Neutrophil (primary cell): ENCODE results near the gene ZNF783.

ENCODE experiments used
- H3K27ac ChIP-seq: fragments of 200-600 bp; sonication (generic); 2 replicates; pipeline ENCODE4 v1.5.1; 2016; ENCODE audit warnings: mild to moderate bottlenecking, moderate library complexity
- H3K27me3 ChIP-seq: fragments of 200-600 bp; sonication (generic); 2 replicates; pipeline ENCODE4 v1.6.0; 2016; ENCODE audit warnings: mild to moderate bottlenecking
- H3K36me3 ChIP-seq: fragments of 200-600 bp; sonication (generic); 2 replicates; pipeline ENCODE4 v1.5.1; 2017
- H3K4me1 ChIP-seq, 2 experiments: fragments of 200-600 bp in 1 of 2; sonication (generic) in 1 of 2; 1 replicate in 1 of 2; 2 replicates in 1 of 2; pipeline versions ENCODE4 v1.5.1 to v1.6.1; 2013 to 2016; ENCODE audit warnings: low read depth in 1 of 2, low read length in 1 of 2, mild to moderate bottlenecking in 1 of 2, moderate library complexity in 1 of 2; ENCODE audit not compliant: control insufficient read depth in 1 of 2, insufficient read depth in 1 of 2
- H3K4me3 ChIP-seq, 2 experiments: fragments of 200-600 bp in 1 of 2; sonication (generic) in 1 of 2; 1 replicate in 1 of 2; 2 replicates in 1 of 2; pipeline ENCODE4 v1.5.1; 2013 to 2016; ENCODE audit warnings: low read depth in 1 of 2, low read length in 1 of 2, mild to moderate bottlenecking in 1 of 2, moderate library complexity in 1 of 2
- H3K9me3 ChIP-seq: fragments of 200-600 bp; sonication (generic); 2 replicates; pipeline ENCODE4 v1.5.1; 2016
- TF ChIP-seq, protein P1 (sequence below): fragments of 200-600 bp; sonication (generic); IDR thresholded peaks from 2 replicates; pipeline ENCODE4 v1.5.1; 2016; ENCODE audit warnings: antibody characterized with exemption

The ZNF783 gene

DNA sequence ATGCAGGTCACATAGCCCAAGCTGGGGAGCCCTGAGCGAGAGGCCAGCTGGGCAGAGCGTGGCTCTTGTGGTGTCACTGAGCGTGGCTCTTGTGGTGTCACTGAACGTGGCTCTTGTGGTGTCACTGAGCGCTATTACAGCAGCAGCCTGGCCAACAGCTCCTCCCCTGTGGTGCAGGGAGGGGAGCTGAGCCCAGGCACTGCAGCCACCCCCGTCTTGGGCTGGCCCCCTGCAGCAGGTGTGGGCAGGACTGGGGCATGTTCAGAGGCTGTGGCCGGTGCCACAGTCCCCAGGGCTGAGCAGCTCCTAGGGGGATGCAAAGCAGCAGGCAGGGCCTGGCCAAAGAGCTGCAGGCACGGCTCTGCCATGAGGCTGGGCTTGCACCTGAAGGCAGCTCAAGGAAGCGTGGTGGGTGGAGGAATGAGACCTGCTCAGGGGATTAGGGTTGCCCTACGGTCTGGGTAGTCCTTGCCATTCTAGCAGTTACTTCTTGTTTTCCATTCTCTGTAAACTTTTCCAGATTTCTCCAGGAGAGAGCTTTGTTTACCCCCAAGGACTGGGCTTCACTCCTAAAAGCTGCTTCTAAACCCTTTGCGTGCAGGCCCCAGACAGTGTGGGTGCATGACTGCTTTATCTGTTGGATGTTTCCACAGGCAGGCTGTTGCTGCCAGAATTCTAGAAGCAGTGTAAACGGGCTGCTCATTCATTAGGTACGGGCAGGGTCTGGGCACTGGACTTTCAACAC lies 29.2 kb downstream of the ZNF783 start:
- H3K27ac ChIP-seq = no peak overlapping the region

DNA sequence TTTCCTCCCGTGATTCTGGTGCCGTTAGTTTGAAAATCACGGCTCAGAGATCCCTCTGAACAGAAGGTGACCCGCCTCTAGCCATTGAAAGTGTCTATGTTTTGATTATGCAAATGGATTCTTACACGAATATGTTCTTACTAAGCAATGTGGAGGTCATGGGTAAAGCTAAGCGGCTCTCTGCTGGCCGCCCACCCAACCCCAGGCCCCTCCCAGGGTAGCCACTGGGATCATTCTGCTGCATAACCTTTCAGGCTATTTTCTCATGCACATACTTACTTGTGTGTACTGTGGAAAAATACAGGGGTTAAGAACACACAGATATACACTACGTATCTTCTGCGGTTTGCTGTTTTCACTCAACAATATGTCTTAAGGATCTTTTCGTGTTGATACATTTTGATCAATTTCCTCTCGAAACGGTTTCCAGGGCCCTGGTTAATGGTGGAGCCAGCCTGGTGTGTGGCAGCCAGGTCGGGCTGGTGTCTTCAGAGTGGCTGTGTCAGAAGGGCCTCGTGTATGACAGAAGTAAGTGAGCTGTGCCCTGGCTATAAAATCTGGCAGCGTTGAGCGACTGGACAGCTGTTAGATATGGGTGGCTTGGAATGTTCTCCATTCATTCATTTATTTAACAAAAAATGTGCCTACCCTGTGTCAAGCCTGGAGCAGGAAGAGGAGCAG lies 29.9 kb downstream of the ZNF783 start:
- H3K27ac ChIP-seq = no peak overlapping the region
- H3K27me3 ChIP-seq = peaks cover 2% of the 10 kb centered on the region
- H3K4me3 ChIP-seq = no peak overlapping the region
- no peaks in the 10 kb centered on the region for H3K4me1 ChIP-seq
- TF ChIP-seq, protein P1, sequence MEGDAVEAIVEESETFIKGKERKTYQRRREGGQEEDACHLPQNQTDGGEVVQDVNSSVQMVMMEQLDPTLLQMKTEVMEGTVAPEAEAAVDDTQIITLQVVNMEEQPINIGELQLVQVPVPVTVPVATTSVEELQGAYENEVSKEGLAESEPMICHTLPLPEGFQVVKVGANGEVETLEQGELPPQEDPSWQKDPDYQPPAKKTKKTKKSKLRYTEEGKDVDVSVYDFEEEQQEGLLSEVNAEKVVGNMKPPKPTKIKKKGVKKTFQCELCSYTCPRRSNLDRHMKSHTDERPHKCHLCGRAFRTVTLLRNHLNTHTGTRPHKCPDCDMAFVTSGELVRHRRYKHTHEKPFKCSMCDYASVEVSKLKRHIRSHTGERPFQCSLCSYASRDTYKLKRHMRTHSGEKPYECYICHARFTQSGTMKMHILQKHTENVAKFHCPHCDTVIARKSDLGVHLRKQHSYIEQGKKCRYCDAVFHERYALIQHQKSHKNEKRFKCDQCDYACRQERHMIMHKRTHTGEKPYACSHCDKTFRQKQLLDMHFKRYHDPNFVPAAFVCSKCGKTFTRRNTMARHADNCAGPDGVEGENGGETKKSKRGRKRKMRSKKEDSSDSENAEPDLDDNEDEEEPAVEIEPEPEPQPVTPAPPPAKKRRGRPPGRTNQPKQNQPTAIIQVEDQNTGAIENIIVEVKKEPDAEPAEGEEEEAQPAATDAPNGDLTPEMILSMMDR = no peak
- H3K9me3 ChIP-seq = no peaks in the 10 kb centered on the region
- no peaks in the 10 kb centered on the region for H3K36me3 ChIP-seq

More for the DNA sequence above, 29.2 kb downstream of the ZNF783 start:
- Histone ChIP-seq H3K4me1 (no peaks in the 10 kb centered on the region), H3K9me3 (no peaks in the 10 kb centered on the region), H3K27me3 (peaks cover 9% of the 10 kb centered on the region), H3K4me3 (no peak overlapping the region), H3K36me3 (no peaks in the 10 kb centered on the region)
- TF ChIP-seq, protein P1 = no peak

DNA sequence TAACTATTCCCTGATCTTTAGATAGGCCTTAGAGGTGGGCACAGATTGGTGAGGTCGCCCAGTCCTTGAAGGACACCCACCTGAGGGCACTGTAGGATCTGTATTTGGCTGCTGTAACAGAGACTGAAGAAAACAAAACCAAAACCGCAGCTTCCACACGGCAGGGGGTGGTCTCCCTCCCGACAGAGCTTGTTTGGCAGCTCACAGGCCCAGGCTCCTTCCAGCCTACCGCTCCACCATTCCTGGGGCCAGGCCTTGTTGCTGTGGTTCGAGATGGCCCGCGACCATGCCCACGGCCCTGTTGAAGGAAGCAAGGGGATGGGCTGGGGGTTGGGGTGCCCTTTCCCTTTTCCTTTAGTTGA lies 30.4 kb downstream of the ZNF783 start:
- TF ChIP-seq, protein P1 = no peak

DNA sequence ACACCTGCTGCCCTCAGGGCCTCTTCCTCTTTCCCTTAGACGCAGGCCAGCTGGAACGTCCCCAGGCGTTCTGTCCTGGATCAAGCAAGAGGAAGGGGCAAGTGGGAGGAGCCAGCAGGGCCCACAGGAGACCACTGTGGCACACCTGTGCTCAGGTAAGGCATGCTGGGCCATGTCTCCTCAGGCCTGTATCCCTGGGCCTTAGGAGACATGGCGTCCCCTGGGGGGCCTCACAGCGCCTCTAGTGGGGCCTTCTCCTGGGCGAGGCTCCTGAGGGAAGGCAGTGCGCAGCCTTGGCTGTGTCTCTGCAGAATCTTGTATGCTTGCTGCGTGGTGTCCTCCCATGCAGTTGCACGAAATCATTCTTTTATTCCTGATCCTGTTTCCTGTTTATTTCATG lies 31.3 kb downstream of the ZNF783 start:
- TF ChIP-seq, protein P1 = no peak
- no peaks in the 10 kb centered on the region for H3K4me1 ChIP-seq
- H3K27me3 ChIP-seq = no peaks in the 10 kb centered on the region
- H3K36me3 ChIP-seq = no peaks in the 10 kb centered on the region
- H3K27ac ChIP-seq = no peak overlapping the region
- no peaks in the 10 kb centered on the region for H3K9me3 ChIP-seq
- H3K4me3 ChIP-seq = no peak overlapping the region

More for the DNA sequence above, 30.4 kb downstream of the ZNF783 start:
- H3K4me3 ChIP-seq = no peak overlapping the region
- H3K36me3 ChIP-seq = no peaks in the 10 kb centered on the region
- no peaks in the 10 kb centered on the region for H3K9me3 ChIP-seq
- H3K27ac ChIP-seq = no peak overlapping the region
- H3K27me3 ChIP-seq = no peaks in the 10 kb centered on the region
- no peaks in the 10 kb centered on the region for H3K4me1 ChIP-seq

DNA sequence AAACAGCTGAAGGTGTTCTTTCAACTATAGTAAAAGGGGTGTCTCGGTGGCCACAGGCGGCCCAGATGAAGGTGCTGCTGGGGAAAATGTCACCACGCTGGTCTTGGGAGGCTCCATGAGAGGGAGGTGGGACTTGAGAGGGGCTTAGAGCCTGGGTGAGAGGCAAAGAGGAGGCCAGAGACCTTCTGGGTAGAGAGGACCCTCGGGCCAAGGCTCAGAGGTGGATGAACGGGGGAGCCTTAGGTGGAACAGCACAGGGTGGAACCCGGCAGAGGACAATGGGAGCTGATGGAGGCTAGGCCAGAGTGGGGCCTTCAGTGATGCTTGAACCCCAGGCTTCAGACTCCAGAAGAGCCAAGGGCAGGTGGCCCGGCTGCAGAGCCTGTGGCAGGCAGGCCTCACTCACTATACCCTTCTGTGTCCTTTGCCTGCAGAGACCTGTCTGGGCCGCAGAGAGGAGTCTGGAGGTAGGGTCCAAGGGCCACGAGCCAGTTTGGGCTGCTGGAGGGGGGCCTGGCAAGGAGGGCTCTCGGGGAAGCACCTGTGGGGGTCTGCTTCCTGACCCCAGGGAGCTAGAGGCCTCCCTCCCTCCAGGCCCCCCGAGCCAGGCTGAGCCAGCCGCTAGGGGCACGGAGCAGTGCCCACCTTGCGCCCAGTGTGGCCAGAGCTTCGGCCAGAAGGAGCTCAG lies 32.1 kb downstream of the ZNF783 start:
- TF ChIP-seq, protein P1 = no peak
- no peak overlapping the region for H3K4me3 ChIP-seq
- no peaks in the 10 kb centered on the region for H3K4me1 ChIP-seq
- H3K9me3 ChIP-seq = no peaks in the 10 kb centered on the region
- H3K27me3 ChIP-seq = no peaks in the 10 kb centered on the region
- H3K36me3 ChIP-seq = no peaks in the 10 kb centered on the region
- H3K27ac ChIP-seq = no peak overlapping the region
